ENCODE data around the gene FBN1.

FBN1 gene

DNA sequence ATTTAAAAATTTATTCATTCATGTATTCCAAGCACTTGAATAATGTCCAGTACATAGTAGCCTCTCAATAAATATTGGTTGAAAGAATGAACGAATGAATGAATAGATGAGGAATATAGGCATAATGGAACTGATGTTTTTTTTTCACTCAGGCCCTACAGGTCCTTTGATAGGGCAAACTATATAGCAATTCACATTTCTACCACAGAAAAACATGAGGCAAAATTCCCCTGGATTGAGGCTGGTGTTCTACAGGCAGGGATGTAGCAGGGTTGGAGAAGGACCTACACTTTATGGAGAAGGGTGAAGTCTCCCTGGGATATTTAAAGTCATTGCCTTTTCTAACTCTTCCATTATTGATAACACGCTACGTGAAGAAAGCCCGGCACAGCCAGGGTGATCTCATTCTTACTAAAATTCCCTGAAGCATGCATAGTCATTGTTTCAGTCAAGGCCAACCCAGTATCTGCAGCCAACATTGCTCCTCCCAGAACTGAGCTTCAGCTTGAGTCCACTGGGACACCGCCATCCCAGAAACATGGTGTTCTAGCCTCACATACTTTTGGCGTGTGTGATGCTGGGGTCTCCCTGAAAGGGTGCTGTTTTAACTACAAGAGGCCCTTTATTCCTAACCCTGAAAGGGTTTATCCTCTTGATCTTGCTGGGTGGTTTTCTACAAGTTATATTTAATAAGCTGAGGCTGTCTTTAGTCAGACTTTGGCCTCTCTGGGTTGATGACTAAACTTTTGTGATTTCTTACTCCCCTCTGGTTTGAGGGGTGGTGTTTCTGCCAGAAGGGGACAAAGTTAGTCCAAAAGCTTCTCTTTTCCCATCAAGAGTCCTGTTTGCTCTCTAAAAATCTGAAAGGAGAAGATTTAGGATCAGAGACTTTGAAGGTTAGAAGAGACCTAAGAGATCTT is 25.9 kb upstream of the FBN1 start:
- Histone ChIP-seq H3K4me3 (no peak overlapping the region), H3K4me1 (no peaks in the 10 kb centered on the region), H3K36me3 (replicated peaks) (no peaks in the 10 kb centered on the region), H3K27me3 (ENCODE audit: low read depth) (no peaks in the 10 kb centered on the region), H3K9me3 (no peaks in the 10 kb centered on the region)
- in situ Hi-C loops (cut with MboI; ENCODE audit: low sequenced_read_pairs), result no loop called here
- no peak for DNase-seq (ENCODE audit: low spot score in 2 of 2)

DNA sequence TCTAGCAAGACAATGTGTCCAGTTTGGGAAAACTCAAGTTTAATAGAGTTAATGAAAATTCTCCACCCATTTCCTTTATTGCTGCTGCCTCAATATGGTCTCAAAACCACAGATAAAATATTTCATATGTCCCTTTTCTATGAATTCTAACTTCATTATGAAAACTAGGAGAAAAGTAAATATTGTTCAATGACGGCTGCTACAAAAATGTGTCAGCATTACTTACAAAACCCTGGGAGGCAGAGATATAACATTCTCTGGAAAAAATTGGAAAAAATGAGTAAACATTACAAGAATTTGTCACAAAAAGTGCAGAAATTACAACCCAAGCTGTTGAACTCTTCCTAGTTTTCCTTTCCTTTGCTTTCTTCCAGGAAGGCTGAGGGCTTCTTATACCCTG is 22.2 kb upstream of the FBN1 start:
- Histone ChIP-seq H3K4me3 (no peak overlapping the region), H3K9me3 (no peaks in the 10 kb centered on the region), H3K4me1 (no peaks in the 10 kb centered on the region), H3K36me3 (replicated peaks) (no peaks in the 10 kb centered on the region), H3K27me3 (ENCODE audit: low read depth) (no peaks in the 10 kb centered on the region)
- in situ Hi-C loops (cut with MboI; ENCODE audit: low sequenced_read_pairs), result no loop called here
- DNase-seq (ENCODE audit: low spot score in 2 of 2), result no peak

DNA sequence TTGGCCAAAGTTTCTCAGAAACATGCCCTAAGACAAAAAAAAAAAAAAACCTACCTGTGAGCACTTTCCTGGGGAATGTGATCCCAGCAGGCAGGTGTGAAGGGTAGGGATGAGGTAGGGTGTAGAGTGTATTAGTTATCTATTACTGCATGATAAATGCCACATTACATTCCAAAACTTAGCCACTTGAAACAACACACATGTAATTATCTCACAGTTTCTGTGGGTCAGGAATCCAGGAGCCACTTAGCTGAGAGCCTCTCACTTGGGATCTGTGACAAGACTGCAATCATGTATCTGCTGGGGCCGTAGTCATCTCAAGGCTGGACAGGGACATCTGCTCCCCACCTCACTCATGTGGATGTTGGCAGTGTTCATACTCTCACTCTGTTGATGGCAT is 18.9 kb upstream of the FBN1 start:
- no peak for DNase-seq (ENCODE audit: low spot score in 2 of 2)
- no peaks in the 10 kb centered on the region for H3K27me3 ChIP-seq (ENCODE audit: low read depth)
- H3K9me3 ChIP-seq, result no peaks in the 10 kb centered on the region
- in situ Hi-C loops (cut with MboI; ENCODE audit: low sequenced_read_pairs), result no loop called here
- H3K4me1 ChIP-seq, result no peaks in the 10 kb centered on the region
- H3K36me3 ChIP-seq (replicated peaks), result no peaks in the 10 kb centered on the region
- H3K4me3 ChIP-seq, result no peak overlapping the region

DNA sequence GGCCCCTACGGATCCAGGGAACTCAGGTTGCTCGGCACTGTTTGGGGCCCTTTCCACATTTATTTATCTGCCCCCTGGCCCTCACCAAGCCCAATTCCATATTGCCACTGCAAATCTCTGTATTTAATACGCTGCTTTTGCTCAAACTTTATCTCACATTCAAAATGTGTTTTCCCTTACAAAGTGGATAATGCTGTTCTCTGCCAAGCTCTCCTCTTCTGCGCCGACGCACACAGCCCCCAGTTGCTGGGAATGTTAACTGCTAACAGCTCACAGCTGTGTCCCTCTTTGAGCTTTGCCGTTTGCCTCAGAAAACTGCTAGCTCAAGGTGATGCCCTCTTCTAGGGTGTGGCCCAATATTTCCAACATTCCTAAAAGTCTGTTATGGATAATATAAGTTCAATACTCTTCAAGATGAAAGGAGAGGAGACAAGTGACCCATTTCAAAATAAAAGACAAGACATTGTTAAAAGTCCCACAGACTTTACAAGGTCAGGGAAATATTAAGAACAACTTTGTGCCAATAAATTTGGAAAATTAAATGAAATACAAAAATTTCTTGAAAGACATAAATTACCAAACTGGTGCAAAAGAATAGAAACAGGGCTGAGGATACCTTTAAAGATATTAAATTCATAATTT is 12.6 kb upstream of the FBN1 start:
- in situ Hi-C loops (cut with MboI; ENCODE audit: low sequenced_read_pairs), result no loop called here
- Histone ChIP-seq H3K4me1 (no peaks in the 10 kb centered on the region), H3K4me3 (no peak overlapping the region)

GRCh38 chr15:48654801-48655200 is 9.3 kb upstream of the FBN1 start:
- in situ Hi-C loops (cut with MboI; ENCODE audit: low sequenced_read_pairs), result no loop called here
- Histone ChIP-seq H3K27me3 (ENCODE audit: low read depth) (no peaks in the 10 kb centered on the region), H3K36me3 (replicated peaks) (no peaks in the 10 kb centered on the region), H3K9me3 (no peaks in the 10 kb centered on the region), H3K4me3 (no peak overlapping the region), H3K4me1 (no peaks in the 10 kb centered on the region)
- no peak for DNase-seq (ENCODE audit: low spot score in 2 of 2)

More for the DNA sequence above, 12.6 kb upstream of the FBN1 start:
- Histone ChIP-seq H3K27me3 (ENCODE audit: low read depth) (no peaks in the 10 kb centered on the region), H3K9me3 (no peaks in the 10 kb centered on the region), H3K36me3 (replicated peaks) (no peaks in the 10 kb centered on the region)
- DNase-seq (ENCODE audit: low spot score in 2 of 2), result no peak

- no peak for DNase-seq (ENCODE audit: low spot score in 2 of 2)
- H3K27me3 ChIP-seq (ENCODE audit: low read depth), result no peaks in the 10 kb centered on the region
- H3K4me1 ChIP-seq, result no peaks in the 10 kb centered on the region
- H3K4me3 ChIP-seq, result no peak overlapping the region
- no peaks in the 10 kb centered on the region for H3K9me3 ChIP-seq
- in situ Hi-C loops (cut with MboI; ENCODE audit: low sequenced_read_pairs), result no loop called here
- no peaks in the 10 kb centered on the region for H3K36me3 ChIP-seq (replicated peaks)
These were observed 8.6 kb upstream of the FBN1 start for GRCh38 chr15:48653913-48654670.

- H3K27me3 ChIP-seq (ENCODE audit: low read depth), result no peaks in the 10 kb centered on the region
- no peaks in the 10 kb centered on the region for H3K36me3 ChIP-seq (replicated peaks)
- no peaks in the 10 kb centered on the region for H3K4me1 ChIP-seq
- H3K9me3 ChIP-seq, result no peaks in the 10 kb centered on the region
- in situ Hi-C loops (cut with MboI; ENCODE audit: low sequenced_read_pairs), result no loop called here
- no peak overlapping the region for H3K4me3 ChIP-seq
- no peak for DNase-seq (ENCODE audit: low spot score in 2 of 2)
These were observed 7.7 kb upstream of the FBN1 start for GRCh38 chr15:48653216-48653615.

- Histone ChIP-seq H3K4me3 (no peak overlapping the region), H3K4me1 (no peaks in the 10 kb centered on the region), H3K36me3 (replicated peaks) (no peaks in the 10 kb centered on the region), H3K9me3 (no peaks in the 10 kb centered on the region), H3K27me3 (ENCODE audit: low read depth) (no peaks in the 10 kb centered on the region)
- in situ Hi-C loops (cut with MboI; ENCODE audit: low sequenced_read_pairs), result no loop called here
- no peak for DNase-seq (ENCODE audit: low spot score in 2 of 2)
These were observed 7.1 kb upstream of the FBN1 start for GRCh38 chr15:48652510-48653076.

DNA sequence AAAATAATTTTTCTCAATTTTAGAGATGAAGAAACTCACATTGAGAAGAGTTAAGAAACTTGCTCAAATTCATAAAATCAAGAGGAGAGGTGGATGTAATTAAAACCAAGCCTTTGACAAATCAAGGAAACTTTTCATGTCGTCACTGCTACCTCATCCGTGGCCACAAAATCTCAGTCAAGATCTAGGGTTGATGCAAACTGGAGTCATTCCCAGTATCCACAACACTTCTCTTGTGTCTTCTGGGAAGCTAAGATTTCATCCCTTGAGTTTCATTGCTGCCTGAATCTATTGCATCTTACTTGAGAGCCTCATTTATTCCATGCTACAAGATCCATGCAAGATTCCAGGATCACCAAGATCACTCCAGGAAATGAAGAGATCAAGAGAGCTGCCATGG is 5.4 kb upstream of the FBN1 start:
- Histone ChIP-seq H3K27me3 (ENCODE audit: low read depth) (no peaks in the 10 kb centered on the region), H3K36me3 (replicated peaks) (no peaks in the 10 kb centered on the region), H3K4me3 (no peak overlapping the region), H3K4me1 (peaks cover 3% of the 10 kb centered on the region; the same call in 1 of the 2 replicates), H3K9me3 (no peaks in the 10 kb centered on the region)
- no peak for DNase-seq (ENCODE audit: low spot score in 2 of 2)
- in situ Hi-C loops (cut with MboI; ENCODE audit: low sequenced_read_pairs), result no loop called here

DNA sequence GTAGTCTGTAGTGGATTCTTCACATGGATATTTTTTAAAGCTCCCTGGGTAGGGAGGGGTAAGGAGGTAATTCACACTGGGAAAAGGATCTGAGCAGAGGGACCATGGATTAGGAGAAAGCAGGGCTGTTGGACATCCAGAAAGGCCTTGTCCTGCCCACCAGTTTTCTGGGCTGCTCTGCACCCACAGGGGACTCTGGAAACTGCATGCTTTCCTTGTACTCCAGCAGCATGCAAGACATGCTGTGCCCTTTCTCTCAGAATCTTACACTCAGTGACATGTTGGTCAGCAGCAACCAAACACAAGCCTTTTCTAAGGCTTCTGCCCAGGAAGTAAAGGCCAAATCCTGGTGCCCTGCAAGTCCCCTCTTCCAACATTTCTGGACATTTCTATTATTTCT is 2.5 kb upstream of the FBN1 start:
- H3K4me3 ChIP-seq, result no peak overlapping the region
- no peaks in the 10 kb centered on the region for H3K27me3 ChIP-seq (ENCODE audit: low read depth)
- in situ Hi-C loops (cut with MboI; ENCODE audit: low sequenced_read_pairs), result no loop called here
- H3K4me1 ChIP-seq, result peaks cover 14% of the 10 kb centered on the region
- H3K36me3 ChIP-seq (replicated peaks), result no peaks in the 10 kb centered on the region
- H3K9me3 ChIP-seq, result no peaks in the 10 kb centered on the region
- DNase-seq (ENCODE audit: low spot score in 2 of 2), result peak in 1 of 2 experiments; percentile 35

- H3K27me3 ChIP-seq (ENCODE audit: low read depth), result no peaks in the 10 kb centered on the region
- peak overlapping the region; percentile 69 for H3K4me3 ChIP-seq
- no peak for DNase-seq (ENCODE audit: low spot score in 2 of 2)
- peaks cover 14% of the 10 kb centered on the region for H3K4me1 ChIP-seq
- H3K36me3 ChIP-seq (replicated peaks), result no peaks in the 10 kb centered on the region
- in situ Hi-C loops (cut with MboI; ENCODE audit: low sequenced_read_pairs), result no loop called here
- H3K9me3 ChIP-seq, result no peaks in the 10 kb centered on the region
These were observed 822 bp upstream of the FBN1 start for GRCh38 chr15:48646331-48646730.

- no peaks in the 10 kb centered on the region for H3K9me3 ChIP-seq
- peaks cover 14% of the 10 kb centered on the region for H3K4me1 ChIP-seq
- peak; percentile 22 to 66 for DNase-seq (ENCODE audit: low spot score in 2 of 2)
- in situ Hi-C loops (cut with MboI; ENCODE audit: low sequenced_read_pairs), result no loop called here
- H3K27me3 ChIP-seq (ENCODE audit: low read depth), result no peaks in the 10 kb centered on the region
- peak overlapping the region; percentile 69 for H3K4me3 ChIP-seq
- H3K36me3 ChIP-seq (replicated peaks), result no peaks in the 10 kb centered on the region
These were observed 517 bp downstream of the FBN1 start for GRCh38 chr15:48644827-48645557.

DNA sequence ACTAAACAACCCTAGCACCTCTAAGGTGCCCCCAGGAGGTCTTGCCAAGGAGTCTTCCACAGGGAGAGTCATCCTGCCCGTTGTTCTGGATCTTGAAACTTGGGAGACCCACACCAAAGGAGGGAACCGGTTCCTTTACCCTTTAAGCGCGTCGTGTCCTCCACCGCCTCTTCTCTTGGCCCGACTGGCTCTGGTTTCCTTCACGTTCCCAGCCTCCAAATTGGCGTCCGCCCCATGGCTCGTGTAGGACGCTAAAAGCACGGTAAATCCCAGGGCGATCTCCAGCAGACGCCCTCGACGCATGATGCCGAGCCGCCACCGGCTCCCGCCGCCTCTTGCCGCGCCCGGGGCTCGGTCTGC is 1.1 kb downstream of the FBN1 start:
- Histone ChIP-seq H3K9me3 (no peaks in the 10 kb centered on the region), H3K27me3 (ENCODE audit: low read depth) (no peaks in the 10 kb centered on the region), H3K36me3 (replicated peaks) (no peaks in the 10 kb centered on the region), H3K4me3 (peak overlapping the region; percentile 69), H3K4me1 (peaks cover 14% of the 10 kb centered on the region)
- in situ Hi-C loops (cut with MboI; ENCODE audit: low sequenced_read_pairs), result no loop called here
- no peak for DNase-seq (ENCODE audit: low spot score in 2 of 2)

All from HAP-1 (cell line).